ENCODE results near the gene DNM3. TPM values are rescaled to one million over a fixed set of nuclear protein-coding genes. Genes with fewer than 3 reads are reported as not detected.
"Not testable (repeated sequence)": the region's sequence is repeated elsewhere in the genome, so short reads cannot be mapped to it uniquely, and the experiment has no call there.

The DNM3 gene
- total RNA-seq, 1 donor from 2014 or later, result 4.7 TPM

DNA sequence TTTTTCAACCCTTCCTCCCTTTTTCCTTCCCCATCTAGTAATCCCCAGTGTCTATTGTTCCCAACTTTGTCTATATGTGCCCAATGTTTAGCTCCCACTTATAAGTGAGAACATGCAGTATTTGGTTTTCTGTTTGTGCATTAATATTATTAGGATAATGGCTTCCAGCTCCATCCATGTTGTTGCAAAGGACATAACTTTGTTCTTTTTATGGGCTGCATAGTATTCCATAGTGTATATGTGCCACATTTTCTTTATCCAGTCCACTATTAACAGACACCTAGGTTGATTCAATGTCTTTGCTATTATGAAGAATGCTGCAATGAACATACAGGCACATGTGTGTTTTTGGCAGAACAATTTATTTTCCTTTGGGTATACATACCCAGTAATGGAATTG, 458.2 kb downstream of the DNM3 start:
- Histone ChIP-seq H2AFZ (ENCODE audit: low read depth, low read length) (no peak overlapping the region), H3K9ac (ENCODE audit: low read length) (no peak overlapping the region), H3K79me2 (ENCODE audit: insufficient read depth, low read length) (no peaks in the 10 kb centered on the region), H3K4me3 (ENCODE audit: insufficient read depth, low read depth, low read length) (no peak overlapping the region), H3K27ac (ENCODE audit: low read depth, low read length) (no peak overlapping the region), H4K20me1 (ENCODE audit: insufficient read depth, low read length) (no peaks in the 10 kb centered on the region), H3K36me3 (ENCODE audit: insufficient read depth, low read length) (no peaks in the 10 kb centered on the region), H3K9me3 (ENCODE audit: insufficient read depth, low read depth, low read length) (peaks cover 7% of the 10 kb centered on the region), H3K4me2 (ENCODE audit: low read length) (no peak overlapping the region), H3K27me3 (ENCODE audit: insufficient read depth, low read length) (no peaks in the 10 kb centered on the region), H3K4me1 (ENCODE audit: insufficient read depth, low read length) (no peaks in the 10 kb centered on the region)
- no peak for DNase-seq (ENCODE audit: low read depth)
- peaks cover 3% of the 10 kb centered on the region for H3K4me1 Mint-ChIP-seq (ENCODE audit: low read depth, unreplicated experiment)
- TF ChIP-seq EZH2 (IDR thresholded peaks at IDR 0.05; ENCODE audit: insufficient read depth, low read length) (no peak), CTCF (IDR thresholded peaks at IDR 0.05; ENCODE audit: insufficient read depth, low read depth, low read length) (no peak)
- H3K4me3 Mint-ChIP-seq (ENCODE audit: unreplicated experiment), result no peak overlapping the region
- peaks cover 5% of the 10 kb centered on the region for H3K36me3 Mint-ChIP-seq (ENCODE audit: low read depth, unreplicated experiment)
- peaks cover 18% of the 10 kb centered on the region for H3K9me3 Mint-ChIP-seq (ENCODE audit: unreplicated experiment)
- H3K27ac Mint-ChIP-seq (ENCODE audit: unreplicated experiment), result no peak overlapping the region
- FAIRE-seq, result no peak
- no peaks in the 10 kb centered on the region for H3K27me3 Mint-ChIP-seq (ENCODE audit: low read depth, unreplicated experiment)

DNA sequence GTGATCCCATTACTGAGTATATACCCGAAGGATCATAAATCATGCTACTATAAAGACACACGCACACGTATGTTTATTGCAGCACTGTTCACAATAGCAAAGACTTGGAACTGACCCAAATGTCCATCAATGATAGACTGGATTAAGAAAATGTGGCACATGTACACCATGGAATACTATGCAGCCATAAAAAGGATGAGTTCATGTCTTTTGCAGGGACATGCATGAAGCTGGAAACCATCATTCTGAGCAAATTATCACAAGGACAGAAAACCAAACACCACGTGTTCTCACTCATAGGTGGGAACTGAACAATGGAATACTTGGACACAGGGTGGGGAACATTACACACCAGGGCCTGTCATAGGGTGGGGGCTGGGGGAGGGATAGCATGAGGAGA, 466.2 kb downstream of the DNM3 start:
- peaks cover 32% of the 10 kb centered on the region for H3K9me3 Mint-ChIP-seq (ENCODE audit: unreplicated experiment)
- not testable (repeated sequence) for H3K36me3 ChIP-seq (ENCODE audit: insufficient read depth, low read length); H4K20me1 ChIP-seq (ENCODE audit: insufficient read depth, low read length); H3K27ac ChIP-seq (ENCODE audit: low read depth, low read length); H3K9me3 ChIP-seq (ENCODE audit: insufficient read depth, low read depth, low read length); H3K4me3 Mint-ChIP-seq (ENCODE audit: unreplicated experiment); H3K27ac Mint-ChIP-seq (ENCODE audit: unreplicated experiment); H3K79me2 ChIP-seq (ENCODE audit: insufficient read depth, low read length); H2AFZ ChIP-seq (ENCODE audit: low read depth, low read length); H3K4me1 ChIP-seq (ENCODE audit: insufficient read depth, low read length); H3K4me2 ChIP-seq (ENCODE audit: low read length); H3K9ac ChIP-seq (ENCODE audit: low read length); FAIRE-seq; H3K27me3 Mint-ChIP-seq (ENCODE audit: low read depth, unreplicated experiment); H3K27me3 ChIP-seq (ENCODE audit: insufficient read depth, low read length); H3K4me3 ChIP-seq (ENCODE audit: insufficient read depth, low read depth, low read length); DNase-seq (ENCODE audit: low read depth); H3K4me1 Mint-ChIP-seq (ENCODE audit: low read depth, unreplicated experiment)
- peaks cover 18% of the 10 kb centered on the region for H3K36me3 Mint-ChIP-seq (ENCODE audit: low read depth, unreplicated experiment)

DNA sequence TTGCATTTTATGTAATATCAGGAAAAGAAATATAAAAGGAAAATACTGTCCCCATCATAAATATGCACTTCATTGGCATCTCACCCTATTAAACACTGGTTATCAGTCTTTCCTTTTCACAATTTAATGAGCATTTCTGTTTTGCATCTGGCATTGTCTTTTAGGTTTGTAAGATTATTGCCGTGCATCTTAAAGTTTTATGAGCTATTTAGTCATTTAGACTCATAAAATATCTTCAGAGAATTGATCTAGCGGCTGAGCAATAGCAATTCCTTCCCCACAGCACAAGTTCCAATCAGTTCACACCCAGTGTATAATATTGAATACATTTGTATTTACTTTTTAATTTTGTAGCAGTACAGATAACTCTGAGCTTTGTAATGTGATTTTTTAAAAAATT, 466.8 kb downstream of the DNM3 start:
- DNase-seq (ENCODE audit: low read depth) (no peak), FAIRE-seq (no peak)
- Histone ChIP-seq H3K27me3 (ENCODE audit: insufficient read depth, low read length) (no peaks in the 10 kb centered on the region), H3K9ac (ENCODE audit: low read length) (no peak overlapping the region), H2AFZ (ENCODE audit: low read depth, low read length) (no peak overlapping the region), H3K27ac (ENCODE audit: low read depth, low read length) (no peak overlapping the region), H3K4me1 (ENCODE audit: insufficient read depth, low read length) (no peaks in the 10 kb centered on the region), H3K36me3 (ENCODE audit: insufficient read depth, low read length) (no peaks in the 10 kb centered on the region), H3K4me2 (ENCODE audit: low read length) (no peak overlapping the region), H4K20me1 (ENCODE audit: insufficient read depth, low read length) (no peaks in the 10 kb centered on the region), H3K9me3 (ENCODE audit: insufficient read depth, low read depth, low read length) (no peaks in the 10 kb centered on the region), H3K79me2 (ENCODE audit: insufficient read depth, low read length) (no peaks in the 10 kb centered on the region), H3K4me3 (ENCODE audit: insufficient read depth, low read depth, low read length) (no peak overlapping the region)
- TF ChIP-seq EZH2 (IDR thresholded peaks at IDR 0.05; ENCODE audit: insufficient read depth, low read length) (no peak), CTCF (IDR thresholded peaks at IDR 0.05; ENCODE audit: insufficient read depth, low read depth, low read length) (no peak)
- H3K27ac Mint-ChIP-seq (ENCODE audit: unreplicated experiment), result no peak overlapping the region
- H3K4me1 Mint-ChIP-seq (ENCODE audit: low read depth, unreplicated experiment), result no peaks in the 10 kb centered on the region
- no peak overlapping the region for H3K4me3 Mint-ChIP-seq (ENCODE audit: unreplicated experiment)
- H3K36me3 Mint-ChIP-seq (ENCODE audit: low read depth, unreplicated experiment), result peaks cover 21% of the 10 kb centered on the region
- H3K27me3 Mint-ChIP-seq (ENCODE audit: low read depth, unreplicated experiment), result no peaks in the 10 kb centered on the region
- H3K9me3 Mint-ChIP-seq (ENCODE audit: unreplicated experiment), result peaks cover 30% of the 10 kb centered on the region
